ENCODE data around the gene TSPAN31. TPM values are rescaled to one million over a fixed set of nuclear protein-coding genes. Genes with fewer than 3 reads are reported as not detected.

The TSPAN31 gene
- total RNA-seq, 1 donor from 2014 or later: 34.8 TPM

GRCh38 chr12:57781801-57782200, 37.0 kb downstream of the TSPAN31 start:
- Mint-ChIP-seq H3K4me1 (ENCODE audit: unreplicated experiment) (peaks cover 7% of the 10 kb centered on the region), H3K36me3 (peaks cover 16% of the 10 kb centered on the region), H3K27me3 (no peaks in the 10 kb centered on the region), H3K27ac (no peak overlapping the region), H3K4me3 (no peak overlapping the region), H3K9me3 (no peaks in the 10 kb centered on the region)
- no peak for TF ChIP-seq CTCF (conservative IDR thresholded peaks at IDR 0.05)
- no peak for DNase-seq (ENCODE audit: extremely low spot score, unreplicated experiment)

GRCh38 chr12:57782243-57782607, 37.4 kb downstream of the TSPAN31 start:
- no peak for TF ChIP-seq CTCF (conservative IDR thresholded peaks at IDR 0.05)
- Mint-ChIP-seq H3K4me3 (peak overlapping the region; percentile 100), H3K36me3 (peaks cover 17% of the 10 kb centered on the region), H3K4me1 (ENCODE audit: unreplicated experiment) (peaks cover 7% of the 10 kb centered on the region), H3K27ac (peak overlapping the region; percentile 97), H3K27me3 (no peaks in the 10 kb centered on the region), H3K9me3 (no peaks in the 10 kb centered on the region)
- DNase-seq (ENCODE audit: extremely low spot score, unreplicated experiment): no peak

GRCh38 chr12:57782608-57783465, 38.0 kb downstream of the TSPAN31 start, which contains the start of gene TSFM:
Gene TSFM, plus strand, starts transcription at chr12:57782787. Its CDS starts 15 bp downstream, at chr12:57782802.
- Mint-ChIP-seq H3K4me3 (peak within 1 kb of the TSS; percentile 100), H3K36me3 (peaks cover 20% of the 10 kb centered on the region), H3K9me3 (no peaks in the 10 kb centered on the region), H3K4me1 (ENCODE audit: unreplicated experiment) (peaks cover 7% of the 10 kb centered on the region), H3K27ac (peak within 1 kb of the TSS; percentile 97), H3K27me3 (no peaks in the 10 kb centered on the region)
- peak; percentile 98 for TF ChIP-seq CTCF (conservative IDR thresholded peaks at IDR 0.05)
- DNase-seq (ENCODE audit: extremely low spot score, unreplicated experiment): peak; percentile 96

- peaks cover 20% of the 10 kb centered on the region for H3K36me3 Mint-ChIP-seq
- H3K9me3 Mint-ChIP-seq: no peaks in the 10 kb centered on the region
- TF ChIP-seq CTCF (conservative IDR thresholded peaks at IDR 0.05): no peak
- peak overlapping the region; percentile 100 for H3K4me3 Mint-ChIP-seq
- DNase-seq (ENCODE audit: extremely low spot score, unreplicated experiment): no peak
- peak overlapping the region; percentile 97 for H3K27ac Mint-ChIP-seq
- peaks cover 7% of the 10 kb centered on the region for H3K4me1 Mint-ChIP-seq (ENCODE audit: unreplicated experiment)
- H3K27me3 Mint-ChIP-seq: no peaks in the 10 kb centered on the region
Observed at GRCh38 chr12:57783466-57783801, 38.6 kb downstream of the TSPAN31 start.

GRCh38 chr12:57783861-57784260, 39.0 kb downstream of the TSPAN31 start:
- H3K27me3 Mint-ChIP-seq: no peaks in the 10 kb centered on the region
- no peaks in the 10 kb centered on the region for H3K9me3 Mint-ChIP-seq
- H3K4me3 Mint-ChIP-seq: peak overlapping the region; percentile 82
- peaks cover 20% of the 10 kb centered on the region for H3K36me3 Mint-ChIP-seq
- DNase-seq (ENCODE audit: extremely low spot score, unreplicated experiment): no peak
- H3K27ac Mint-ChIP-seq: no peak overlapping the region
- no peak for TF ChIP-seq CTCF (conservative IDR thresholded peaks at IDR 0.05)
- H3K4me1 Mint-ChIP-seq (ENCODE audit: unreplicated experiment): peaks cover 7% of the 10 kb centered on the region
